Ectodermal cell (in vitro differentiated cells): ENCODE results near the gene TMIGD1.

Experiments
- H3K27ac ChIP-seq: 2 replicates; pipeline ENCODE4 v1.7.0; 2013; ENCODE audit warnings: mild to moderate bottlenecking, low read depth, low read length; ENCODE audit not compliant: insufficient read depth, poor library complexity, severe bottlenecking
- H3K27me3 ChIP-seq: 2 replicates; pipeline ENCODE4 v1.7.0; 2013; ENCODE audit warnings: mild to moderate bottlenecking, low read length; ENCODE audit not compliant: insufficient read depth, control insufficient read depth, poor library complexity, severe bottlenecking
- H3K36me3 ChIP-seq: one replicate; pipeline ENCODE4 v1.7.0; 2013; ENCODE audit warnings: low read length; ENCODE audit not compliant: control insufficient read depth, insufficient read depth
- H3K4me1 ChIP-seq: one replicate; pipeline ENCODE4 v1.7.0; 2013; ENCODE audit warnings: low read length; ENCODE audit not compliant: control insufficient read depth, insufficient read depth
- H3K4me3 ChIP-seq: 2 replicates; pipeline ENCODE4 v1.7.0; 2013; ENCODE audit warnings: low read depth, low read length, control low read depth; ENCODE audit not compliant: insufficient read depth
- H3K9me3 ChIP-seq: 2 replicates; pipeline ENCODE4 v1.7.0; 2013; ENCODE audit warnings: mild to moderate bottlenecking, low read length, moderate library complexity; ENCODE audit not compliant: control insufficient read depth
- WGBS, 2 experiments: methylation state at CpG; one replicate each; pipeline ENCODE4 v1.1.7; 2013; ENCODE audit warnings: missing lambda C conversion rate in 2 of 2; 5-methylcytosine and 5-hydroxymethylcytosine counted together

Gene TMIGD1

DNA sequence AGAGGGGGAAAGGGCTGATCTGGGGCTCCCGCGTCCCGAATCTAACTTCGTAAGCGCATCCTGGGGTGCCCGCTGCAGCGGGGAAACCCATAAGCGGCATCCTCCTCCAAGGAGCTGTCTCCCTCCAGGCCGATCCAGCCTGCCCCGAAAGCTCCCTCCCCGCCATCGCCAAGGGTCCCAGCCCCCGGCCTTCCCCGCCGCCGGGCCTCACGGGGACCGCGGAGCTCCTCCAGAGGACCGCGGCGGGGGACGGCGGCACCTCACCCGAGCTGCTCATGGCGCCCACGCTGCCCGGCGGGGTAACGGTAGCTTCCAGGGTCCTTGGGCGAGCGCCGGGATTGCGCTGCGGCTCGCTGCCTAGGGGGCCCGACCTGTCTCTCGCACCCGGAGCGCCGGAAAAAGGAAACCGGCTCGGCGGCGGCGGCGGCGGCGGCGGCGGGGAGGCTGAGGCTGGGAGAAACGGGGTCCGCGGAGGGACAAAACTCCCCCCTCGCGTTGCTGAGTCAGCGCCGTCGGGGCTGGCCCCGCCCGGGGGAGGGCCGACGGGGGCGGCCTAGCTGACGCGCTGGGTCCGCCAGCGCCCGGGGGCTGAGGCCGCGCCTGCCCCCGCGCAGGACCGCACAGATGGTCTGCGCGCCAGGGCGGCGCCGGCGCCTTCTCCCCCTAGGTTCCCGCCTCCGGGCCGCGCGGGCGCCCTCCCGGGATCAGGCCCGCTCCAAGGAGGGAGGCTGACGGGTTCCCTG, 42.1 kb downstream of the TMIGD1 start, which contains the start of gene BLMH:
TSS of gene BLMH (minus strand) at position 402 of the 743 bp plus-strand sequence. CDS start at position 277, 125 bp downstream.
- 0 to 1% methylated on average over 89 of the region's 89 CpGs for WGBS, 2 experiments
- Histone ChIP-seq H3K4me1 (peaks cover 8% of the 10 kb centered on the region), H3K9me3 (no peaks in the 10 kb centered on the region), H3K27ac (no peak within 1 kb of the TSS), H3K27me3 (peaks cover 35% of the 10 kb centered on the region), H3K4me3 (peak within 1 kb of the TSS; percentile 82), H3K36me3 (peaks cover 7% of the 10 kb centered on the region)

DNA sequence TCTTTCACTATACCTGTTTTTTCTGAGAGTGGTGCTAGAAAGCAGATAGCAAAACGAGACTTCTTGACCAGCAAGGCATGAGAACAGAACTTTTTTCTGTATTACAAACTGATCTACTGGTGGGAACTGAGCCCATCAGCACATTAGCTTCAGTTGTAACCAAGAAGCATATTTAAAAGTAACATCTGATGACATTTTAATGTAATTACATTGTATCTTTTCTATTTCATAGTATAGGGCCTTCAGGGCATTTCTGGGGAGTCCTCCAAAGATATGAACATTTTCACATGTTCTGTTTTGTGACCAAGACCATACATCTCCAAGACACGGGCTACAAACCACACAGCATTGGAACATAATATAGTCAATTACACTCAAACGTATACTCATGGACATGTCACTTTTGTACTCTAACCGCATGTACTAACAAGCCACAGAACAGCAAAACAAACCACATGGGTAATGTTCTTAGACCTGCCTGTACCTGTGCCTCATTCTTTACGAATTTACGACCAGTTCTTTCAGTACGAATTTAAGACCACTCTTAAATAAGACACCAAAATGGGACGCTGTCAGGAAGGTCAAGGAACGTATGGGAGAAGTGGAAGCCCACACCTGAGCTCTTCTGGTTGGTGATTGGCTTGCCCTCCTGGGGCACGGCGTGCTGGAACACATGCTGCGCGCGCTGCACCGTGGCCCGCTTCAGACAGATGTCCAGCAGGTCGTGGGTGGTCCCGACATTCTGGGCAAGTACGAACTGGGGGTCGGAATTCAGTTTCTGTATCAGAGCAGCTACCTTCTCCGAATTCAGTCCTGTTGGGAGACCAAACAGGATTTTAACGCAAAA, 42.9 kb downstream of the TMIGD1 start:
- Histone ChIP-seq H3K4me1 (peaks cover 8% of the 10 kb centered on the region), H3K36me3 (peaks cover 13% of the 10 kb centered on the region), H3K27ac (no peak overlapping the region), H3K9me3 (no peaks in the 10 kb centered on the region), H3K4me3 (peak overlapping the region; percentile 82), H3K27me3 (peaks cover 35% of the 10 kb centered on the region)
- 11 to 12% methylated on average over 22 of the region's 22 CpGs for whole genome bisulfite sequencing, 2 experiments

DNA sequence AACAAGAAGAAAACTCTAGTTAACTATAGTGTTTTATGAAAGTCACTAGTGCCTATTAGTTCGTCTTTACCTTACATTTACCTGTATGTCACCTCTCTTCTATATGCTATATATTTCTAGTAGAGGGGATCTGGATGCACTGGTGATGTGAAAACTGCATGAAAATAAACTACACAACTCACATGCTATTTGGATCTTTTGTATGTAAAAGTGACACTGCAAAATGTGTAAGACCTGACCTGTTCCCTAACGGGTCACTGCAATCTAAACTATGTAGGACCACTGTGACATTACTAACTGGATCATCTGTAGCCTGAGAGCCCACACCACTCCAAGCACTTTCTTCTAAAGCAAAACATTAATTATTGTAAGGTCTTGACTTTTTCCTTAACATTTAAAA, 43.8 kb downstream of the TMIGD1 start:
- Histone ChIP-seq H3K36me3 (peaks cover 16% of the 10 kb centered on the region), H3K9me3 (no peaks in the 10 kb centered on the region), H3K4me1 (peaks cover 8% of the 10 kb centered on the region), H3K4me3 (no peak overlapping the region), H3K27ac (no peak overlapping the region), H3K27me3 (peaks cover 35% of the 10 kb centered on the region)
- 88 to 92% methylated on average over 1 of the region's 2 CpGs for WGBS, 2 experiments

DNA sequence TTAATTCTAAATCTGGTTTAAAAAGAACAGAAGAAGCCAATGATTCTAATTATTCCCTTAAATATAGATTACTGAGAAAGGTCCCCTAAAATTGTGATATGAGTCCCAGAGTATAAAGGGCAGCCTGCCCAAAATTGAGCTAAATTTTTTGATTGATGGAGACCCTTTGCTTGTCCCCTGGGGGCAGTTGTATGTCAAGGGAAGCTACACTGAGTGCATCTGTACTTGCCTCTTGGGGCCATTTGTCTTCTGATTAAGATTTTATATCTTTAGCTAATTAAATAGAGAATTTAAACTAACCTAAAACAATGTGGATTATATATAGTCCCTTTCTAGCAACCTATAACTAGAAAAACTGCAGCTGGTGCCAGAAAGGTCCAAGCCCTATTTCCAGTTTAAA, 54.7 kb downstream of the TMIGD1 start:
- H3K27ac ChIP-seq: no peak overlapping the region
- no peaks in the 10 kb centered on the region for H3K27me3 ChIP-seq
- peaks cover 10% of the 10 kb centered on the region for H3K36me3 ChIP-seq
- no peaks in the 10 kb centered on the region for H3K9me3 ChIP-seq
- no peaks in the 10 kb centered on the region for H3K4me1 ChIP-seq
- no peak overlapping the region for H3K4me3 ChIP-seq

DNA sequence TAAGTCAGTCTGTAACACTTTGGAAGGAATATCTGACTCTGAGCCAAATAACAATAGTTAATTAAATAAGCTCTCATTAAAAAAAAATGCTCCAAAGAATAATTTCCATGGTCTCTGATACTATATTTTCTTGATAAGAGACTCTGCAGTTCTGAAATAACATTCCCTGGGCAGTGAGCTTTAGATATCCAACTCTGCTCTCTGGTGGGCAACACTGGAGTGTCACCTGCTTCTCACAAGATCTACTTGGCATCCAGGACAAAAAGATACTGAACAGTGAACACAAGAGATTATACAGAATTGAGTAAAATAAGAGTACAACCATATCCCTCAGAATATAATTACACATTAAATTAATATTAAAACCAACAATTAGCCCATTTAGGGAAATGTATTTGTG, 55.8 kb downstream of the TMIGD1 start:
- Histone ChIP-seq H3K4me1 (no peaks in the 10 kb centered on the region), H3K36me3 (peaks cover 10% of the 10 kb centered on the region), H3K27ac (no peak overlapping the region), H3K27me3 (no peaks in the 10 kb centered on the region), H3K9me3 (no peaks in the 10 kb centered on the region), H3K4me3 (no peak overlapping the region)

DNA sequence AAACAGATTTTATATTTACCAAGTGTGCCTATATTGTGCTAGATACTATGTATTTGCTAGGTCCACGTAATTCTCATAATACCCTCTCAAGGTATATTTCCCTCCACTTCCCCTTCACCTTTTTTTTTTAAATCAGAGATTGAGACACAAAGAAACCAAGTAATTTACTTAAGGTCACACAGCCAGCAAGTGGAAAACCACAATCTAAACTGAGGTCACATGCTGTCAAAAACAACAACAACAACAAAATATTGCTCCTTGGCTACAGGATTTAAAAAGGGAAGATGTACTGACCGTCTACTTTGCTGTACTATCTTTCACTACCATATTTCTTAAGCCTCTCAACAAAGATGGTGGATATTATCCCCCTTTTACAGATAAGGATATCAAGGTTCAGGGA, 57.9 kb downstream of the TMIGD1 start:
- Histone ChIP-seq H3K9me3 (no peaks in the 10 kb centered on the region), H3K27ac (no peak overlapping the region), H3K27me3 (no peaks in the 10 kb centered on the region), H3K36me3 (peaks cover 8% of the 10 kb centered on the region), H3K4me1 (no peaks in the 10 kb centered on the region), H3K4me3 (no peak overlapping the region)
- WGBS, 2 experiments: 87 to 88% methylated on average over 2 of the region's 2 CpGs

DNA sequence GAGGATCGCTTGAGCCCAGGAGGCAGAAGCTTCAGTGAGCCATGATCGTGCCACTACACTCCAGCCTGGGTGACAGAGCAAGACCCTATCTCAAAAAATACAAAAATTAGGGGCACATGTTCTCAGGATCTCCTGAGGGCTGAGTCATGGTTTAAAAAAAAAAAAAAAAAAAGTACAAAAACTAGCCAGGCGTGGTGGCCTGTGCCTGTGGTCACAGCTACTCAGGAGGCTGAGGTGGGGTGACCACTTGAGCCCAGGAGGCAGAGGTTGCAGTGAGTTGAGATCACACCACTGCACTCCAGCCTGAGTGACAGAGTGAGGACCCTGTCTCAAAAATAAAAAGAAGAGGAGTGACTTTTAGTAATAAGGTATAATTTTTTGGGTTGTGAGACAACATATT, 59.0 kb downstream of the TMIGD1 start:
- WGBS, 2 experiments: 85 to 95% methylated on average over 3 of the region's 3 CpGs
- no peak overlapping the region for H3K27ac ChIP-seq
- peaks cover 8% of the 10 kb centered on the region for H3K36me3 ChIP-seq
- H3K4me3 ChIP-seq: no peak overlapping the region
- no peaks in the 10 kb centered on the region for H3K4me1 ChIP-seq
- no peaks in the 10 kb centered on the region for H3K9me3 ChIP-seq
- no peaks in the 10 kb centered on the region for H3K27me3 ChIP-seq

DNA sequence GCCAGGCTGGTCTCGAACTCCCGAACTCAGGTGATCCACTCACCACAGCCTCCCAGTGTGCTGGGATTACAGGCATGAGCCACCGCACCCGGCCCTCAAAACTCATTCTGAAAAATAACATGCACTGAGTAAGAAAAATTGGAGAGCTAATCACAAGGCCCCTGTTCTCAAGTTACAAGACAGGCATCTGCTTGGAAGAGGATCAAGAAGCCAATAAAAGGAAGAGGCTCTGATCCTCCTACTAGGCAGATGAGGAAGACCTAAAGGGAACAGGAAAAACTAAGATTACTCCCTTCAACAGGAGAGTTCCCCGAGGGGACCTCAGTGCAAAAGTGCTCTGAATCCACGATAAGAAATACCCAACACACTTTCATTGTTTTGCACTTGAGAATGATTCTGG, 60.5 kb downstream of the TMIGD1 start:
- H3K27me3 ChIP-seq: no peaks in the 10 kb centered on the region
- no peak overlapping the region for H3K27ac ChIP-seq
- no peak overlapping the region for H3K4me3 ChIP-seq
- WGBS, 2 experiments: 93 to 95% methylated on average over 6 of the region's 6 CpGs
- H3K36me3 ChIP-seq: peaks cover 5% of the 10 kb centered on the region
- no peaks in the 10 kb centered on the region for H3K4me1 ChIP-seq
- H3K9me3 ChIP-seq: no peaks in the 10 kb centered on the region

DNA sequence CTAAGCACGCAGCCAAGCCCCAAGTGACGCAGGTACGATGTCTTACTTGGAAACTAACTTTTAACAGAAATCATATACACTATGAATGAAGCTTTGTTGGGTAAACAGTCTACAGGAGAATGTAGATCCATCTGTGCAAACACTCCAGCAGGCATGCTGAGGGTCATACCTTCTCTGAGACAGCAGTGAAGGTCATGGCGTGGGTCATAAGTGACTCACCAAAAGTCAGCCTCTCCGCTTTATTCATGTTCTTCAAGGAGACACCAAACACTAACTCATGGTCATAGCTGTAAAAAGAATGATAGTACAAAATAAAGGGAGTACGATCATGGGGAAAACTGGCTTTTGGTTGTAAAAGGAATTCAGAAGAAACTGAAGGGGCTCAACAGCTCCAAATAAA, 62.8 kb downstream of the TMIGD1 start:
- Histone ChIP-seq H3K4me3 (no peak overlapping the region), H3K36me3 (peaks cover 8% of the 10 kb centered on the region)
- WGBS, 2 experiments: 98% methylated on average over 6 of the region's 6 CpGs

DNA sequence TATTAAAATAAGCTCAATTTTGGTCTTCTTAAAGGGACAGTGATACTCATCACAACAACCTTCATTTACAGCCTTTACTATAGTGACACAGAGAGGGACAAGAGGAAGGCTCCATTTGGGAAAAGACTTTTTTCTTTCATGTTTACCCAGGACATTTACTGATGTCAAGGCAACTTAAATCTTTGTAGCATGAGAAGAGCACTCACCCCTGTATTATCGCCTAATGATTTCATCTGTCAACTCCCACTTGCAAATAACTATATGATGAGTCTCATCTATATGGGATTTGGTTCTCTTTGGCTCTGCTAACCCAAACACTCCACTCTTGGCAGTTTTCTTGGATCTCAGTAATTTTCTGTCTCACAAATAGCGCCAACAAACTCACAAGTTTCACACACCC, 66.2 kb downstream of the TMIGD1 start:
- H3K9me3 ChIP-seq: no peaks in the 10 kb centered on the region
- no peaks in the 10 kb centered on the region for H3K4me1 ChIP-seq
- 96 to 98% methylated on average over 2 of the region's 2 CpGs for WGBS, 2 experiments
- H3K27ac ChIP-seq: no peak overlapping the region
- H3K27me3 ChIP-seq: no peaks in the 10 kb centered on the region
- H3K36me3 ChIP-seq: peaks cover 17% of the 10 kb centered on the region
- no peak overlapping the region for H3K4me3 ChIP-seq

More for the DNA sequence above, 62.8 kb downstream of the TMIGD1 start:
- no peaks in the 10 kb centered on the region for H3K4me1 ChIP-seq
- no peaks in the 10 kb centered on the region for H3K9me3 ChIP-seq
- no peak overlapping the region for H3K27ac ChIP-seq
- H3K27me3 ChIP-seq: no peaks in the 10 kb centered on the region
